ENCODE results near the gene EFCAB6.

The EFCAB6 gene

GRCh38 chr22:43591380-43591779 lies 220.7 kb downstream of the EFCAB6 start:
- ATAC-seq: no peak
- TF ChIP-seq, protein P1, sequence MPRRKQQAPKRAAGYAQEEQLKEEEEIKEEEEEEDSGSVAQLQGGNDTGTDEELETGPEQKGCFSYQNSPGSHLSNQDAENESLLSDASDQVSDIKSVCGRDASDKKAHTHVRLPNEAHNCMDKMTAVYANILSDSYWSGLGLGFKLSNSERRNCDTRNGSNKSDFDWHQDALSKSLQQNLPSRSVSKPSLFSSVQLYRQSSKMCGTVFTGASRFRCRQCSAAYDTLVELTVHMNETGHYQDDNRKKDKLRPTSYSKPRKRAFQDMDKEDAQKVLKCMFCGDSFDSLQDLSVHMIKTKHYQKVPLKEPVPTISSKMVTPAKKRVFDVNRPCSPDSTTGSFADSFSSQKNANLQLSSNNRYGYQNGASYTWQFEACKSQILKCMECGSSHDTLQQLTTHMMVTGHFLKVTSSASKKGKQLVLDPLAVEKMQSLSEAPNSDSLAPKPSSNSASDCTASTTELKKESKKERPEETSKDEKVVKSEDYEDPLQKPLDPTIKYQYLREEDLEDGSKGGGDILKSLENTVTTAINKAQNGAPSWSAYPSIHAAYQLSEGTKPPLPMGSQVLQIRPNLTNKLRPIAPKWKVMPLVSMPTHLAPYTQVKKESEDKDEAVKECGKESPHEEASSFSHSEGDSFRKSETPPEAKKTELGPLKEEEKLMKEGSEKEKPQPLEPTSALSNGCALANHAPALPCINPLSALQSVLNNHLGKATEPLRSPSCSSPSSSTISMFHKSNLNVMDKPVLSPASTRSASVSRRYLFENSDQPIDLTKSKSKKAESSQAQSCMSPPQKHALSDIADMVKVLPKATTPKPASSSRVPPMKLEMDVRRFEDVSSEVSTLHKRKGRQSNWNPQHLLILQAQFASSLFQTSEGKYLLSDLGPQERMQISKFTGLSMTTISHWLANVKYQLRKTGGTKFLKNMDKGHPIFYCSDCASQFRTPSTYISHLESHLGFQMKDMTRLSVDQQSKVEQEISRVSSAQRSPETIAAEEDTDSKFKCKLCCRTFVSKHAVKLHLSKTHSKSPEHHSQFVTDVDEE (CRISPR knock-in tag; IDR thresholded peaks at IDR 0.05): no peak
- TF ChIP-seq ARNTL (CRISPR knock-in tag; IDR thresholded peaks at IDR 0.05; ENCODE audit: borderline replicate concordance, low read depth) (no peak), PATZ1 (CRISPR knock-in tag; IDR thresholded peaks at IDR 0.05; ENCODE audit: borderline replicate concordance) (no peak), ZFP30 (CRISPR knock-in tag; IDR thresholded peaks at IDR 0.05) (no peak), ZNF565 (CRISPR knock-in tag; conservative IDR thresholded peaks at IDR 0.05; ENCODE audit: low read depth) (no peak), PPARA (CRISPR knock-in tag; IDR thresholded peaks at IDR 0.05; ENCODE audit: borderline replicate concordance) (no peak), ISL1 (CRISPR knock-in tag; IDR thresholded peaks at IDR 0.05) (no peak)

DNA sequence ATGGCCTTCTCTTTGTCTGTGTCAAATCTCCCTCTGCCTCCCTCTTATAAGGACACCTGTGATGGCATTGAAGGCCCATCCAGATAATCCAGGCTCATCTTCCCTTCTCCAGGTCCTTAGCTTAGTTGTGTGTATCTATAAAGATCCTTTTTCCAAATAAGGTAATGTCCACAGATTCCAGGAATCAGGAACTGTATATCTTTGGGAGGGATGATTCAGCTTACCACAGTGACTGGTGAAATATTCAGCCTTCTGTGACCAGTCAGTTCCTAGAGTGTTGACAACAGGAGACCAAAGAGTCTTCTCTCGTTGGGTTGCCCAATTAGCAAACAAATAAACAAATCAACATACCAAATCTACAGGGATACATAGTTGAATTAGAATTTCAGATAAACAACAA lies 224.5 kb downstream of the EFCAB6 start:
- no peak for ATAC-seq
- TF ChIP-seq ESRRG (CRISPR knock-in tag; IDR thresholded peaks at IDR 0.05): no peak
- no peak for TF ChIP-seq BACH2 (CRISPR knock-in tag; IDR thresholded peaks at IDR 0.05; ENCODE audit: borderline replicate concordance)
- TF ChIP-seq ISL1 (CRISPR knock-in tag; IDR thresholded peaks at IDR 0.05): no peak
- TF ChIP-seq ZC3H10 (CRISPR knock-in tag; IDR thresholded peaks at IDR 0.05): no peak
- no peak for TF ChIP-seq ZNF70 (CRISPR knock-in tag; IDR thresholded peaks at IDR 0.05)
- no peak for TF ChIP-seq ZFP30 (CRISPR knock-in tag; IDR thresholded peaks at IDR 0.05)
- no peak for TF ChIP-seq TOX (CRISPR knock-in tag; IDR thresholded peaks at IDR 0.05; ENCODE audit: borderline replicate concordance)
- no peak for TF ChIP-seq OSR1 (CRISPR knock-in tag; IDR thresholded peaks at IDR 0.05)
- TF ChIP-seq CSDC2 (CRISPR knock-in tag; IDR thresholded peaks at IDR 0.05): no peak
- TF ChIP-seq ZNF8 (CRISPR knock-in tag; IDR thresholded peaks at IDR 0.05): no peak
- no peak for TF ChIP-seq CREB5 (CRISPR knock-in tag; IDR thresholded peaks at IDR 0.05; ENCODE audit: low read depth)
- no peak for TF ChIP-seq CSRNP3 (CRISPR knock-in tag; IDR thresholded peaks at IDR 0.05)
- no peak for TF ChIP-seq ZFP3 (CRISPR knock-in tag; IDR thresholded peaks at IDR 0.05)
- TF ChIP-seq ZNF565 (CRISPR knock-in tag; conservative IDR thresholded peaks at IDR 0.05; ENCODE audit: low read depth): no peak
- TF ChIP-seq ARNTL (CRISPR knock-in tag; IDR thresholded peaks at IDR 0.05; ENCODE audit: borderline replicate concordance, low read depth): no peak
- TF ChIP-seq, protein P2, sequence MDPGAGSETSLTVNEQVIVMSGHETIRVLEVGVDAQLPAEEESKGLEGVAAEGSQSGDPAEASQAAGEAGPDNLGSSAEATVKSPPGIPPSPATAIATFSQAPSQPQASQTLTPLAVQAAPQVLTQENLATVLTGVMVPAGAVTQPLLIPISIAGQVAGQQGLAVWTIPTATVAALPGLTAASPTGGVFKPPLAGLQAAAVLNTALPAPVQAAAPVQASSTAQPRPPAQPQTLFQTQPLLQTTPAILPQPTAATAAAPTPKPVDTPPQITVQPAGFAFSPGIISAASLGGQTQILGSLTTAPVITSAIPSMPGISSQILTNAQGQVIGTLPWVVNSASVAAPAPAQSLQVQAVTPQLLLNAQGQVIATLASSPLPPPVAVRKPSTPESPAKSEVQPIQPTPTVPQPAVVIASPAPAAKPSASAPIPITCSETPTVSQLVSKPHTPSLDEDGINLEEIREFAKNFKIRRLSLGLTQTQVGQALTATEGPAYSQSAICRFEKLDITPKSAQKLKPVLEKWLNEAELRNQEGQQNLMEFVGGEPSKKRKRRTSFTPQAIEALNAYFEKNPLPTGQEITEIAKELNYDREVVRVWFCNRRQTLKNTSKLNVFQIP (CRISPR knock-in tag; IDR thresholded peaks at IDR 0.05; ENCODE audit: borderline replicate concordance, low read depth): no peak
- no peak for TF ChIP-seq PATZ1 (CRISPR knock-in tag; IDR thresholded peaks at IDR 0.05; ENCODE audit: borderline replicate concordance)
- no peak for TF ChIP-seq GLIS3 (CRISPR knock-in tag; IDR thresholded peaks at IDR 0.05)
- TF ChIP-seq TCF4 (CRISPR knock-in tag; IDR thresholded peaks at IDR 0.05; ENCODE audit: borderline replicate concordance): no peak

Measured in SK-N-SH treated with all-trans-retinoic acid at 6 μM for 48 hours (cell line).